Measurements from ENCODE around the gene NUMA1. TPM values are rescaled to one million over a fixed set of nuclear protein-coding genes. Genes with fewer than 3 reads are reported as not detected.

NUMA1 gene
- total and polyA plus RNA-seq, 2 experiments from 2014 or later: 33.2 to 104 TPM

- TF ChIP-seq, protein P1, sequence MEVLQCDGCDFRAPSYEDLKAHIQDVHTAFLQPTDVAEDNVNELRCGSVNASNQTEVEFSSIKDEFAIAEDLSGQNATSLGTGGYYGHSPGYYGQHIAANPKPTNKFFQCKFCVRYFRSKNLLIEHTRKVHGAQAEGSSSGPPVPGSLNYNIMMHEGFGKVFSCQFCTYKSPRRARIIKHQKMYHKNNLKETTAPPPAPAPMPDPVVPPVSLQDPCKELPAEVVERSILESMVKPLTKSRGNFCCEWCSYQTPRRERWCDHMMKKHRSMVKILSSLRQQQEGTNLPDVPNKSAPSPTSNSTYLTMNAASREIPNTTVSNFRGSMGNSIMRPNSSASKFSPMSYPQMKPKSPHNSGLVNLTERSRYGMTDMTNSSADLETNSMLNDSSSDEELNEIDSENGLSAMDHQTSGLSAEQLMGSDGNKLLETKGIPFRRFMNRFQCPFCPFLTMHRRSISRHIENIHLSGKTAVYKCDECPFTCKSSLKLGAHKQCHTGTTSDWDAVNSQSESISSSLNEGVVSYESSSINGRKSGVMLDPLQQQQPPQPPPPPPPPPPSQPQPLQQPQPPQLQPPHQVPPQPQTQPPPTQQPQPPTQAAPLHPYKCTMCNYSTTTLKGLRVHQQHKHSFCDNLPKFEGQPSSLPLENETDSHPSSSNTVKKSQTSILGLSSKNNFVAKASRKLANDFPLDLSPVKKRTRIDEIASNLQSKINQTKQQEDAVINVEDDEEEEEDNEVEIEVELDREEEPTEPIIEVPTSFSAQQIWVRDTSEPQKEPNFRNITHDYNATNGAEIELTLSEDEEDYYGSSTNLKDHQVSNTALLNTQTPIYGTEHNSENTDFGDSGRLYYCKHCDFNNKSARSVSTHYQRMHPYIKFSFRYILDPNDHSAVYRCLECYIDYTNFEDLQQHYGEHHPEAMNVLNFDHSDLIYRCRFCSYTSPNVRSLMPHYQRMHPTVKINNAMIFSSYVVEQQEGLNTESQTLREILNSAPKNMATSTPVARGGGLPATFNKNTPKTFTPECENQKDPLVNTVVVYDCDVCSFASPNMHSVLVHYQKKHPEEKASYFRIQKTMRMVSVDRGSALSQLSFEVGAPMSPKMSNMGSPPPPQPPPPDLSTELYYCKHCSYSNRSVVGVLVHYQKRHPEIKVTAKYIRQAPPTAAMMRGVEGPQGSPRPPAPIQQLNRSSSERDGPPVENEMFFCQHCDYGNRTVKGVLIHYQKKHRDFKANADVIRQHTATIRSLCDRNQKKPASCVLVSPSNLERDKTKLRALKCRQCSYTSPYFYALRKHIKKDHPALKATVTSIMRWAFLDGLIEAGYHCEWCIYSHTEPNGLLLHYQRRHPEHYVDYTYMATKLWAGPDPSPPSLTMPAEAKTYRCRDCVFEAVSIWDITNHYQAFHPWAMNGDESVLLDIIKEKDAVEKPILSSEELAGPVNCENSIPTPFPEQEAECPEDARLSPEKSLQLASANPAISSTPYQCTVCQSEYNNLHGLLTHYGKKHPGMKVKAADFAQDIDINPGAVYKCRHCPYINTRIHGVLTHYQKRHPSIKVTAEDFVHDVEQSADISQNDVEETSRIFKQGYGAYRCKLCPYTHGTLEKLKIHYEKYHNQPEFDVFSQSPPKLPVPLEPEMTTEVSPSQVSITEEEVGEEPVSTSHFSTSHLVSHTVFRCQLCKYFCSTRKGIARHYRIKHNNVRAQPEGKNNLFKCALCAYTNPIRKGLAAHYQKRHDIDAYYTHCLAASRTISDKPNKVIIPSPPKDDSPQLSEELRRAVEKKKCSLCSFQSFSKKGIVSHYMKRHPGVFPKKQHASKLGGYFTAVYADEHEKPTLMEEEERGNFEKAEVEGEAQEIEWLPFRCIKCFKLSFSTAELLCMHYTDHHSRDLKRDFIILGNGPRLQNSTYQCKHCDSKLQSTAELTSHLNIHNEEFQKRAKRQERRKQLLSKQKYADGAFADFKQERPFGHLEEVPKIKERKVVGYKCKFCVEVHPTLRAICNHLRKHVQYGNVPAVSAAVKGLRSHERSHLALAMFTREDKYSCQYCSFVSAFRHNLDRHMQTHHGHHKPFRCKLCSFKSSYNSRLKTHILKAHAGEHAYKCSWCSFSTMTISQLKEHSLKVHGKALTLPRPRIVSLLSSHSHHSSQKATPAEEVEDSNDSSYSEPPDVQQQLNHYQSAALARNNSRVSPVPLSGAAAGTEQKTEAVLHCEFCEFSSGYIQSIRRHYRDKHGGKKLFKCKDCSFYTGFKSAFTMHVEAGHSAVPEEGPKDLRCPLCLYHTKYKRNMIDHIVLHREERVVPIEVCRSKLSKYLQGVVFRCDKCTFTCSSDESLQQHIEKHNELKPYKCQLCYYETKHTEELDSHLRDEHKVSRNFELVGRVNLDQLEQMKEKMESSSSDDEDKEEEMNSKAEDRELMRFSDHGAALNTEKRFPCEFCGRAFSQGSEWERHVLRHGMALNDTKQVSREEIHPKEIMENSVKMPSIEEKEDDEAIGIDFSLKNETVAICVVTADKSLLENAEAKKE (CRISPR knock-in tag; IDR thresholded peaks at IDR 0.05): no peak
- TF ChIP-seq JUNB (IDR thresholded peaks at IDR 0.05; ENCODE audit: unreplicated experiment): no peak
- no peak for TF ChIP-seq CREB1 (CRISPR knock-in tag; IDR thresholded peaks at IDR 0.05; ENCODE audit: low read depth)
- no peak for TF ChIP-seq ZNF114 (CRISPR knock-in tag; IDR thresholded peaks at IDR 0.05)
- TF ChIP-seq ETS1 (IDR thresholded peaks at IDR 0.05): no peak
These were observed 65.5 kb downstream of the NUMA1 start (continued) for GRCh38 chr11:72014761-72015320.

DNA sequence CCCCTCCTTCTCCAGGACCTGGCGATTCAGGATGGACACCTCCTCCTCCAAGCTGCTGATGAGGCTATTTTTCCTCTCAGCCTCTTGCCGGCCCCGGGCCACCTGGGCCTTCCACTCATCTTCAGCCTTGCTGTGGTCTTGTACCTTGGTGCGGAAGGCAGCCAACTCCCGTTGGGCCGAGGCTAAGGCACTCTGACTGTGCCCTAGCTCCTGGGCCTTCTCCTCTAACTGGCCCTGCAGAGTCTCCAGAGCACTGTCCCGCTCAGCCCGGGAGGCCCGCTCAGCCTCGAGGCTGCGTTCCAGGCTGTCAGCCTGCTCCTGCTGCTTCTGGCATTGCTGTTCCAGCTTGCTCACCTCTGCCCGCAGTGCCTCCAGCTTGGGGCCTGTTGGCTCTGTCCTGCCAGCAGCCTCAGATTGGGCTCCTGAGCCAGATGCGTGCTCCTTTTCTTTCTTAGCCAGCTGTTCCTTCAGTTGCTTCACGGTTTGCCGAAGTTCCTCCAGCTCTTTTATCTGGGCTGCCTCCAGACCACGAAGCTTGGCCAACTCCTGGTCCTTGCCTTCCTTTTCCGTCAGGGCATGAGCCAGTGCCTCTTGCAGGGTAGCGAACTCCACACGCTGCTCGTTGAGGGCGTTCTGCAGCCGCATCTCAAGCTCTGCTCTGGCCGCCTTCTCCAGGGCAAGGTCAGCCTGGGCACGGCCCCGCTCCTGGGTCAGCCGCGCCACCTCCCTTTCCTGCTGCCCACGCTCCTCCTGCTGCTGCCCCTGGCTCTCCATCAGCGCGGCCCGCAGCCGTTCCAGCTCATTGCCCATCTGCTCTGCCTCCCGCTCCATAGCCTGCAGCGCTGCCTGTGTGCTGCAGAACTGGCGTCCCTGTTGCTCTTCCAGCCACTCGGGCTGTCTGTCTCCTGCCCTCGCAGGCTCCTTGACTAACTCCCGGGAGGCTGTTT, 66.3 kb downstream of the NUMA1 start:
- no peaks in the 10 kb centered on the region; the same call in 2 of the 3 replicates for H3K4me1 Mint-ChIP-seq
- H3K79me2 ChIP-seq (replicated peaks; ENCODE audit: insufficient read depth): no peaks in the 10 kb centered on the region
- peaks cover 23% of the 10 kb centered on the region for H3K36me3 ChIP-seq (ENCODE audit: insufficient read depth)
- no peaks in the 10 kb centered on the region for H3K4me1 ChIP-seq (ENCODE audit: insufficient read depth)
- H3K9me3 Mint-ChIP-seq: no peaks in the 10 kb centered on the region
- H3K27me3 ChIP-seq (ENCODE audit: insufficient read depth): no peaks in the 10 kb centered on the region
- H3K27ac ChIP-seq (ENCODE audit: low read depth): no peak overlapping the region
- H4K20me1 ChIP-seq (replicated peaks; ENCODE audit: insufficient read depth): peaks cover 15% of the 10 kb centered on the region
- peaks cover 20% of the 10 kb centered on the region for H3K27me3 Mint-ChIP-seq (ENCODE audit: insufficient read depth, low read depth, poor library complexity)
- no peaks in the 10 kb centered on the region for H3K9me2 ChIP-seq (ENCODE audit: insufficient read depth)
- TF ChIP-seq EZH2phosphoT487 (IDR thresholded peaks at IDR 0.05; ENCODE audit: unreplicated experiment) (no peak), STAT1 (IDR thresholded peaks at IDR 0.05; ENCODE audit: unreplicated experiment) (no peak), POLR2AphosphoS5 (IDR thresholded peaks at IDR 0.05; ENCODE audit: low read depth) (no peak), CREB1 (CRISPR knock-in tag; IDR thresholded peaks at IDR 0.05; ENCODE audit: low read depth) (no peak), ZNF114 (CRISPR knock-in tag; IDR thresholded peaks at IDR 0.05) (no peak), NANOG (IDR thresholded peaks at IDR 0.05; ENCODE audit: borderline replicate concordance) (no peak), EZH2 (IDR thresholded peaks at IDR 0.05; ENCODE audit: low read depth, unreplicated experiment) (no peak), ZNF331 (CRISPR knock-in tag; IDR thresholded peaks at IDR 0.05; ENCODE audit: low read depth) (no peak), ETS1 (IDR thresholded peaks at IDR 0.05) (no peak)
- no peak overlapping the region for H3K4me3 Mint-ChIP-seq
- H3K4me2 ChIP-seq: no peak overlapping the region
- no peak for DNase-seq (ENCODE audit: low spot score)
- H3K27ac Mint-ChIP-seq: no peak overlapping the region
- no peak for ATAC-seq
- no peak overlapping the region for H2AFZ ChIP-seq
- peaks cover 93% of the 10 kb centered on the region for H3K36me3 Mint-ChIP-seq (ENCODE audit: low read depth)
- H3K4me3 ChIP-seq: no peak overlapping the region
- H3F3A ChIP-seq (replicated peaks; ENCODE audit: low read depth): no peaks in the 10 kb centered on the region
